ENCODE results near the gene ALDH2. TPM values are rescaled to one million over a fixed set of nuclear protein-coding genes. Genes with fewer than 3 reads are reported as not detected.
A peak's percentile ranks its signal among the peaks of the same experiment; 100 is the strongest.
"Not testable (repeated sequence)": the region's sequence is repeated elsewhere in the genome, so short reads cannot be mapped to it uniquely, and the experiment has no call there.

Gene ALDH2
- 68.4 and 69.1 TPM in 2 replicates for total RNA-seq
- long read RNA-seq, full-length matches to known transcripts, result 264 of 297 reads
- long read RNA-seq, partial matches to known transcripts, result 19 of 297 reads
- long read RNA-seq, other reads (novel, unspliced or antisense), result 14 of 297 reads

DNA sequence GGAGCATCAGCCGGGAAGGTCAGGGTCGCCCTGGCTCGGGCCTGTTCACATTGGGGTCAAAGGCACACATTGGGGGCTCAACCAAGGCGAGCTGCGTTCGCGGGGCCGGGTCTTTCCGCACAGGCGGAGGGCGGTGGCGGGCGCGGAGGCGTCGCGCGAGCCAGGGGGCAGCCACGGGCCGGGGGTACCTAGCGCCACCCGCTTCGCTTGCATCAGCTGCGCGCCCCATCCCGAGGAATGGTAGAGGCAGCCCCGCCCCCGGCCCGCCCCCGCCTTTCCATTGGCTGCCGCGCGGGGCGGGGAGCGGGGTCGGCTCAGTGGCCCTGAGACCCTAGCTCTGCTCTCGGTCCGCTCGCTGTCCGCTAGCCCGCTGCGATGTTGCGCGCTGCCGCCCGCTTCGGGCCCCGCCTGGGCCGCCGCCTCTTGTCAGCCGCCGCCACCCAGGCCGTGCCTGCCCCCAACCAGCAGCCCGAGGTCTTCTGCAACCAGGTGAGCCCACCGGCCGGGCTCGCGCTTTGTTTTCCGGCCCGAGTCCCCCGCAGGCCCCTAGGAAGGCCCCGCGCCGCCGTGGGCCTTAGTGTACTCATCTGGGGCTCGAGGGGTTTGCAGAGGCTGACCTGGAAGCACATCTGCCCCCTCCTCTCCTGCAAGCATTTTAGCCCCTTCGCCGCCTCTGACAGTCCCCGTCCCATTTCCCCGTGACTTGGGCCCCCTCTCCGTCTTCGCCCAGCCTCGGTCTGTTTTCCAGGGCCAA lies at the start of gene ALDH2:
ALDH2 (plus strand) TSS at position 326 of the 754 bp plus-strand sequence; CDS start at position 376, 50 bp downstream.
- H3K27me3 Mint-ChIP-seq (ENCODE audit: unreplicated experiment), result peaks cover 3% of the 10 kb centered on the region
- no peaks in the 10 kb centered on the region for H3K36me3 Mint-ChIP-seq (ENCODE audit: unreplicated experiment)
- TF ChIP-seq, protein P1, sequence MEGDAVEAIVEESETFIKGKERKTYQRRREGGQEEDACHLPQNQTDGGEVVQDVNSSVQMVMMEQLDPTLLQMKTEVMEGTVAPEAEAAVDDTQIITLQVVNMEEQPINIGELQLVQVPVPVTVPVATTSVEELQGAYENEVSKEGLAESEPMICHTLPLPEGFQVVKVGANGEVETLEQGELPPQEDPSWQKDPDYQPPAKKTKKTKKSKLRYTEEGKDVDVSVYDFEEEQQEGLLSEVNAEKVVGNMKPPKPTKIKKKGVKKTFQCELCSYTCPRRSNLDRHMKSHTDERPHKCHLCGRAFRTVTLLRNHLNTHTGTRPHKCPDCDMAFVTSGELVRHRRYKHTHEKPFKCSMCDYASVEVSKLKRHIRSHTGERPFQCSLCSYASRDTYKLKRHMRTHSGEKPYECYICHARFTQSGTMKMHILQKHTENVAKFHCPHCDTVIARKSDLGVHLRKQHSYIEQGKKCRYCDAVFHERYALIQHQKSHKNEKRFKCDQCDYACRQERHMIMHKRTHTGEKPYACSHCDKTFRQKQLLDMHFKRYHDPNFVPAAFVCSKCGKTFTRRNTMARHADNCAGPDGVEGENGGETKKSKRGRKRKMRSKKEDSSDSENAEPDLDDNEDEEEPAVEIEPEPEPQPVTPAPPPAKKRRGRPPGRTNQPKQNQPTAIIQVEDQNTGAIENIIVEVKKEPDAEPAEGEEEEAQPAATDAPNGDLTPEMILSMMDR (IDR thresholded peaks at IDR 0.05), result no peak
- no peaks in the 10 kb centered on the region for H3K9me3 Mint-ChIP-seq (ENCODE audit: unreplicated experiment)
- H3K27ac Mint-ChIP-seq (ENCODE audit: unreplicated experiment), result peak within 1 kb of the TSS; percentile 85
- H3K4me1 Mint-ChIP-seq (ENCODE audit: unreplicated experiment), result peaks cover 20% of the 10 kb centered on the region
- H3K4me3 Mint-ChIP-seq (ENCODE audit: unreplicated experiment), result peak within 1 kb of the TSS; percentile 94
- peak; percentile 86 for DNase-seq (ENCODE audit: extremely low spot score, unreplicated experiment)

DNA sequence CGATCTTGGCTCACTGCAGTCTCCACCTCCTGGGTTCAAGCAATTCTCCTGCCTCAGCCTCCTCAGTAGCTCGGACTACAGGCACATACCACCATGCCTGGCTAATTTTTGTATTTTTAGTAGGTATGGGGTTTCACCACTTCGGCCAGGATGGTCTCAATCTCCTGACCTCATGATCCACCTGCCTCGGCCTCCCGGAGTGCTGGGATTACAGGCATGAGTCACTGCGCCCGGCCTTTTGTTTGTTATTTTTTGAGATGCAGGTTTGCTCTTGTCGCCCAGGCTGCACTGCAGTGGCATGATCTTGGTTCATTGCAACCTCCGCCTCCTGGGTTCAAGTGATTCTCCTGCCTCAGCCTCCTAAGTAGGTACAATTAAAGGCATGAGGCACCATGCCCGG lies 47.4 kb upstream of the ALDH2 start:
- not testable (repeated sequence) for H3K4me1 Mint-ChIP-seq (ENCODE audit: unreplicated experiment); DNase-seq (ENCODE audit: extremely low spot score, unreplicated experiment); H3K27ac Mint-ChIP-seq (ENCODE audit: unreplicated experiment); H3K4me3 Mint-ChIP-seq (ENCODE audit: unreplicated experiment); H3K9me3 Mint-ChIP-seq (ENCODE audit: unreplicated experiment); H3K27me3 Mint-ChIP-seq (ENCODE audit: unreplicated experiment)
- H3K36me3 Mint-ChIP-seq (ENCODE audit: unreplicated experiment), result peaks cover 12% of the 10 kb centered on the region

DNA sequence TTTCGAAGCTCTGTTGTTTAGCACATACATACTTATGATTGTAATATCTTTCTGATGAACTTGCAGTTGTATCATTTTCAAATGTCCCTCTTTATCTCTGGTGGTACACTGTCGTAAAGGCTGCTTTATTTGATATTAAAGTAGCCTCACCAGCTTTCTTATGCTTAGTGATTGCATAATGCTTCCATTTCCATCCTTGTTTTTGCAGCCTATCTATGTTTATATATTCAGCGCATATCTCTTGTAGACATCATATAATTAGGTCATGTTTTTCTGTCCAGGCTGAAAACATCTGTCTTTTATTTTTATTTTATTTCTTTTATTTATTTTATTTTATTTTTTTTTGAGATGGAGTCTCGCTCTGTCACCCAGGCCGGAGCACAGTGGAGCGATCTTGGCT lies 46.3 kb upstream of the ALDH2 start:
- no peaks in the 10 kb centered on the region for H3K27me3 Mint-ChIP-seq (ENCODE audit: unreplicated experiment)
- TF ChIP-seq, protein P1 (IDR thresholded peaks at IDR 0.05), result no peak
- no peak overlapping the region for H3K4me3 Mint-ChIP-seq (ENCODE audit: unreplicated experiment)
- H3K27ac Mint-ChIP-seq (ENCODE audit: unreplicated experiment), result no peak overlapping the region
- H3K9me3 Mint-ChIP-seq (ENCODE audit: unreplicated experiment), result no peaks in the 10 kb centered on the region
- no peaks in the 10 kb centered on the region for H3K4me1 Mint-ChIP-seq (ENCODE audit: unreplicated experiment)
- no peak for DNase-seq (ENCODE audit: extremely low spot score, unreplicated experiment)
- H3K36me3 Mint-ChIP-seq (ENCODE audit: unreplicated experiment), result peaks cover 12% of the 10 kb centered on the region

DNA sequence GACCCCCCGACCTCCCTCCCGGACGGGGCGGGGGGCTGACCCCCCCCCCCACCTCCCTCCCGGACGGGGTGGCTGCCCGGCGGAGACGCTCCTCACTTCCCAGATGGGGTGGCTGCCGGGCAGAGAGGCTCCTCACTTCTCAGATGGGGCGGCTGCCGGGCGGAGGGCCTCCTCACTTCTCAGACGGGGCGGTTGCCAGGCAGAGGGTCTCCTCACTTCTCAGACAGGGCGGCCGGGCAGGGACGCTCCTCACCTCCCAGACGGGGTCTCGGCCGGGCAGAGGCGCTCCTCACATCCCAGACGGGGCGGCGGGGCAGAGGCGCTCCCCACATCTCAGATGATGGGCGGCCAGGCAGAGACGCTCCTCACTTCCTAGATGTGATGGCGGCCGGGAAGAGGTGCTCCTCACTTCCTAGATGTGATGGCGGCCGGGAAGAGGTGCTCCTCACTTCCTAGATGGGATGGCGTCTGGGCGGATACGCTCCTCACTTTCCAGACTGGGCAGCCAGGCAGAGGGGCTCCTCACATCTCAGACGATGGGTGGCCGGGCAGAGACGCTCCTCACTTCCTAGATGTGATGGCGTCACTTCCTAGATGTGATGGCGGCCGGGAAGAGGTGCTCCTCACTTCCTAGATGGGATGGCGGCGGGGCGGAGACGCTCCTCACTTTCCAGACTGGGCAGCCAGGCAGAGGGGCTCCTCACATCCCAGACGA lies 42.9 kb upstream of the ALDH2 start:
- H3K27ac Mint-ChIP-seq (ENCODE audit: unreplicated experiment); H3K27me3 Mint-ChIP-seq (ENCODE audit: unreplicated experiment); H3K4me3 Mint-ChIP-seq (ENCODE audit: unreplicated experiment); H3K4me1 Mint-ChIP-seq (ENCODE audit: unreplicated experiment); DNase-seq (ENCODE audit: extremely low spot score, unreplicated experiment); H3K9me3 Mint-ChIP-seq (ENCODE audit: unreplicated experiment): not testable (repeated sequence)
- H3K36me3 Mint-ChIP-seq (ENCODE audit: unreplicated experiment), result peaks cover 13% of the 10 kb centered on the region

DNA sequence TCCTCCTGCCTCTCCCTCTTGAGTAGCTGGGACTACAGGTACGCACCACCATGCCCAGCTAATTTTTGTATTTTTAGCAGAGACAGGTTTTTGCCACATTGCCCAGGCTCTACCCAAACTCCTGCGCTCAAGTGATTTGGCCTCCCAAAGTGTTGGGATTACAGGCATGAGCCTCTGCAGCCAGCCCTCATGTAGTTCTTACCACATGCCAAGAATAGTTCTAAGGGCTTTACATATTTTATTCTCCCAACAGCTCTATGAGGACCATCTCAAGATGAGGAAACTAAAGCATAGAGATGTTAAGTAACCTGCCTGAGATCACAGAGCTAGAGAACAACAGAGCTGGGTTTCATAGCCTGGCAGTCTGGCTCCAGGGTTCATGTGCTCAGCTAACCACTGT lies 37.9 kb upstream of the ALDH2 start:
- no peaks in the 10 kb centered on the region for H3K27me3 Mint-ChIP-seq (ENCODE audit: unreplicated experiment)
- TF ChIP-seq, protein P1 (IDR thresholded peaks at IDR 0.05), result no peak
- H3K4me1 Mint-ChIP-seq (ENCODE audit: unreplicated experiment), result no peaks in the 10 kb centered on the region
- no peaks in the 10 kb centered on the region for H3K9me3 Mint-ChIP-seq (ENCODE audit: unreplicated experiment)
- H3K27ac Mint-ChIP-seq (ENCODE audit: unreplicated experiment), result no peak overlapping the region
- no peak for DNase-seq (ENCODE audit: extremely low spot score, unreplicated experiment)
- peaks cover 21% of the 10 kb centered on the region for H3K36me3 Mint-ChIP-seq (ENCODE audit: unreplicated experiment)
- no peak overlapping the region for H3K4me3 Mint-ChIP-seq (ENCODE audit: unreplicated experiment)

DNA sequence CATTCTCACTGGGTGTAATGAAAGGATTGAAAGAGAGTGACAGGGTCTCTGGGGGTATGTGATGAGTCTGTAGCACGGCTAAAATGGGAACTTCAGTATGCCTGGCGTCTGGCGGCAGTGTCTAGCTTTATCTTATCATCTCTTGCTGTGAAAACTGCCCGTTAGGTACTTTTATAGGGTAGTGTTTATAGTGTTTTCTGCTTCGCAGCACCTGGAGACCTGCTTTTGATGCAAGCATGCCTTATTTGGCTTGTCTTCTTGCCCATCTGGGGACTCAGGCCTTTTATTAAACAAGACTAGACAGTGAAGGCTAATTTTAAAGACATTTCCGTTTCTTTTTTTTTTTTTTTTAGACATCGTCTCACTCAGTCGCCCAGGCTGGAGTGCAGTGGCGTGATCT lies 36.3 kb upstream of the ALDH2 start:
- Mint-ChIP-seq H3K9me3 (ENCODE audit: unreplicated experiment) (no peaks in the 10 kb centered on the region), H3K4me3 (ENCODE audit: unreplicated experiment) (no peak overlapping the region), H3K27ac (ENCODE audit: unreplicated experiment) (no peak overlapping the region), H3K36me3 (ENCODE audit: unreplicated experiment) (peaks cover 24% of the 10 kb centered on the region), H3K4me1 (ENCODE audit: unreplicated experiment) (no peaks in the 10 kb centered on the region), H3K27me3 (ENCODE audit: unreplicated experiment) (no peaks in the 10 kb centered on the region)
- TF ChIP-seq, protein P1 (IDR thresholded peaks at IDR 0.05), result no peak
- no peak for DNase-seq (ENCODE audit: extremely low spot score, unreplicated experiment)
